Measurements from ENCODE around the gene QRICH1. TPM values are rescaled to one million over a fixed set of nuclear protein-coding genes. Genes with fewer than 3 reads are reported as not detected.
"Not testable (repeated sequence)": the region's sequence is repeated elsewhere in the genome, so short reads cannot be mapped to it uniquely, and the experiment has no call there.

The QRICH1 gene
- total and polyA plus RNA-seq, 12 donors = 46.2 to 101 (median 78.9) TPM

GRCh38 chr3:49013738-49014660 is 79.9 kb downstream of the QRICH1 start:
- peaks cover 0 to 42% of the 10 kb centered on the region in 2 donors for H3K36me3 ChIP-seq (replicated peaks in 1 of 2)
- 82 to 92% (median 87%) methylated on average over 16 to 24 of the region's 24 CpGs for WGBS, 4 donors
- no peaks in the 10 kb centered on the region for H3K27me3 ChIP-seq
- peak in 1 of 7 donors; percentile 47 for DNase-seq
- peaks cover 22 to 34% of the 10 kb centered on the region in 2 donors for H3K4me1 ChIP-seq (replicated peaks in 1 of 2)
- H3K4me3 ChIP-seq = no peak overlapping the region
- H3K9me3 ChIP-seq (replicated peaks in 1 of 3) = no peaks in the 10 kb centered on the region
- H3K27ac ChIP-seq = no peak overlapping the region
- intact Hi-C loops (cut with DNase I) = no loop called here
- peak; percentile 10 to 50 (median 36) for TF ChIP-seq CTCF (IDR thresholded peaks at IDR 0.05)
- no peak for TF ChIP-seq POLR2A (IDR thresholded peaks at IDR 0.05)

GRCh38 chr3:49013113-49013737 is 80.6 kb downstream of the QRICH1 start:
- WGBS, 4 donors = 81 to 88% (median 83%) methylated on average over 10 to 19 of the region's 19 CpGs
- H3K4me1 ChIP-seq (replicated peaks in 1 of 2) = peaks cover 23 to 37% of the 10 kb centered on the region in 2 donors
- peak in 1 of 7 donors; percentile 21 for DNase-seq
- no peak overlapping the region for H3K4me3 ChIP-seq
- H3K9me3 ChIP-seq (replicated peaks in 1 of 3) = no peaks in the 10 kb centered on the region
- peak overlapping the region in 3 of 5 donors; percentile 32 to 64 (median 58) for H3K27ac ChIP-seq
- no peaks in the 10 kb centered on the region for H3K27me3 ChIP-seq
- TF ChIP-seq CTCF (IDR thresholded peaks at IDR 0.05) = no peak
- TF ChIP-seq POLR2A (IDR thresholded peaks at IDR 0.05) = no peak
- intact Hi-C loops (cut with DNase I) = no loop called here
- H3K36me3 ChIP-seq (replicated peaks in 1 of 2) = peaks cover 0 to 42% of the 10 kb centered on the region in 2 donors

DNA sequence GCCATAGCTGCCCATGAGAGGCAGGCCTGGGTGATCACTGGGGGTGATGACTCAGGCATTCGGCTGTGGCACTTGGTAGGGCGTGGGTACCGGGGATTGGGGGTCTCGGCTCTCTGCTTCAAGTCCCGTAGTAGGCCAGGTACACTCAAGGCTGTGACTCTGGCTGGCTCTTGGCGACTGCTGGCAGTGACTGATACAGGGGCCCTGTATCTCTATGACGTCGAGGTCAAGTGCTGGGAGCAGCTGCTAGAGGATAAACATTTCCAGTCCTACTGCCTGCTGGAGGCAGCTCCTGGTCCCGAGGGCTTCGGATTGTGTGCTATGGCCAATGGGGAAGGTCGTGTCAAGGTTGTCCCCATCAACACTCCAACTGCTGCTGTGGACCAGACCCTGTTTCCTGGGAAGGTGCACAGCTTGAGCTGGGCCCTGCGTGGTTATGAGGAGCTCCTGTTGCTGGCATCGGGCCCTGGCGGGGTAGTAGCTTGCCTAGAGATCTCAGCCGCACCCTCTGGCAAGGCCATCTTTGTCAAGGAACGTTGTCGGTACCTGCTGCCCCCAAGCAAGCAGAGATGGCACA is 81.3 kb downstream of the QRICH1 start:
- Histone ChIP-seq H3K9me3 (replicated peaks in 1 of 3) (no peaks in the 10 kb centered on the region), H3K27me3 (no peaks in the 10 kb centered on the region), H3K4me1 (replicated peaks in 1 of 2) (peaks cover 27 to 39% of the 10 kb centered on the region in 2 donors), H3K27ac (peak overlapping the region in 3 of 5 donors; percentile 32 to 64 (median 58)), H3K4me3 (no peak overlapping the region), H3K36me3 (replicated peaks in 1 of 2) (peaks cover 0 to 42% of the 10 kb centered on the region in 2 donors)
- TF ChIP-seq POLR2A (IDR thresholded peaks at IDR 0.05) = peak in 1 of 2 donors; percentile 20
- no peak for TF ChIP-seq CTCF (IDR thresholded peaks at IDR 0.05)
- intact Hi-C loops (cut with DNase I) = no loop called here
- DNase-seq = peak in 5 of 7 donors; percentile 55 to 67 (median 63)
- 47 to 65% (median 55%) methylated on average over 4 to 17 of the region's 17 CpGs for WGBS, 4 donors

DNA sequence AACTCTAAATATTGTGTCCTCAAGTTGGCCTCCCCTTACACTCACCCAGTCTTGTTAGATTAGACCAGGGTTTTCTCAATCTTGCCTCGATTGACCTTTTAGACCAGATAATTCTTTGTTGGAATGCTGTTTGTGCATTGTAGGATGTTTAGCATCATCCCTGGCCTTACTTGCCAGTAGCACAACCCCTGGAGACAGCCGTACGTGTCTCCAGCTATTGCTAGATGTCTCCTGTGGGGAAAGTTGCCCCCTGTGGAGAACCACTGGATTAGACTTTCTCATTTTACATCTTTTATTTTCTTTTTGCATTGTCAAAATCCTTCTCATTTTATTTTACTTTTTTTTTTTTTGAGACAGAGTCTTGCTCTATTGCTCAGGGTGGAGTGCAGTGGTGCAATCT is 84.5 kb downstream of the QRICH1 start:
- no peak for DNase-seq
- TF ChIP-seq CTCF (IDR thresholded peaks at IDR 0.05) (no peak), POLR2A (IDR thresholded peaks at IDR 0.05) (no peak)
- no peaks in the 10 kb centered on the region for H3K27me3 ChIP-seq
- intact Hi-C loops (cut with DNase I) = no loop called here
- no peak overlapping the region for H3K4me3 ChIP-seq
- H3K36me3 ChIP-seq (replicated peaks in 1 of 2) = peaks cover 0 to 19% of the 10 kb centered on the region in 2 donors
- no peak overlapping the region for H3K27ac ChIP-seq
- no peaks in the 10 kb centered on the region for H3K9me3 ChIP-seq (replicated peaks in 1 of 3)
- H3K4me1 ChIP-seq (replicated peaks in 1 of 2) = peaks cover 27 to 43% of the 10 kb centered on the region in 2 donors
- WGBS, 4 donors = 71 to 77% (median 74%) methylated on average over 3 of the region's 3 CpGs

- intact Hi-C loops (cut with DNase I); DNase-seq; H3K27me3 ChIP-seq; H3K9me3 ChIP-seq (replicated peaks in 1 of 3): not testable (repeated sequence)
- Histone ChIP-seq H3K4me1 (replicated peaks in 1 of 2) (peaks cover 27 to 43% of the 10 kb centered on the region in 2 donors), H3K4me3 (peak overlapping the region in 1 of 4 donors; percentile 66), H3K27ac (peak overlapping the region in 4 of 5 donors; percentile 84 to 95 (median 92)), H3K36me3 (replicated peaks in 1 of 2) (peaks cover 0 to 14% of the 10 kb centered on the region in 2 donors)
- WGBS, 4 donors = 77 to 89% (median 84%) methylated on average over 5 of the region's 5 CpGs
Observed at GRCh38 chr3:49008627-49009026, 85.2 kb downstream of the QRICH1 start.
